GM18861 (cell line): ENCODE measurements around the gene LRPAP1.

Experiments
- ATAC-seq: cut with Tn5 transposase; IDR thresholded peaks from one replicate; pipeline ENCODE4 v1.9.1; 2021; ENCODE audit not compliant: unreplicated experiment

Gene LRPAP1

DNA sequence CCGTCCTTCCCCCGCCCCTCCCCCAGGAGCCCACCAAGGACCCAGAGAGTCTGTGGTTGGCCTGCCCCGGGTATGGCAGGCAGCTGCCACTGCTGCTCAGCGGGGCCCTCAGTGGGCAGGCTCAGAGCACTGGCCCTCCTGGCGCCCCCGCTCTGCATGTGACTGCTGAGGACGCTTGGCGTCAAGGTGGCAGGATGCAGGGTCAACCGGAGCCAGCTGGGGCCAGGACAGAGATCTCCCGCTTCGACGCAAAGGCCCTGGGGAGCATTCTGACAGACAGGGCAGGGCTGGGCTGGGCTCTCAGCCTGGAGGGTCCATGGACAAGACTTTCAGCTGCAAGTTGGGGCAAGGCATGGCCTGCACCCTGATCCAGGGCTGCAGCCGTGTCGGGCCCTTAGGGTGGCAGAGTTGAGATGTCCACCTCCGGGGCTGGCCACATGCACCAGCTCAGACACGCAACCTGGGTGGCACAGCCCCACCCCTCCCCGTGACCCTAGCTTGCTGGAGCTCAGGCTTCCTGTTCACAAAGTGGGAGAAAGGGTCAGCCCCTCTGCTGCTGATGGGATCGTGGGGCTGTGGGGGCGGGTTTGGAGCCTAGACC, 30.3 kb downstream of the LRPAP1 start:
- no peak for ATAC-seq

GRCh38 chr4:3501126-3501824, 30.9 kb downstream of the LRPAP1 start:
- no peak for ATAC-seq

- no peak for ATAC-seq
Measured at GRCh38 chr4:3500634-3501101, 31.6 kb downstream of the LRPAP1 start.

DNA sequence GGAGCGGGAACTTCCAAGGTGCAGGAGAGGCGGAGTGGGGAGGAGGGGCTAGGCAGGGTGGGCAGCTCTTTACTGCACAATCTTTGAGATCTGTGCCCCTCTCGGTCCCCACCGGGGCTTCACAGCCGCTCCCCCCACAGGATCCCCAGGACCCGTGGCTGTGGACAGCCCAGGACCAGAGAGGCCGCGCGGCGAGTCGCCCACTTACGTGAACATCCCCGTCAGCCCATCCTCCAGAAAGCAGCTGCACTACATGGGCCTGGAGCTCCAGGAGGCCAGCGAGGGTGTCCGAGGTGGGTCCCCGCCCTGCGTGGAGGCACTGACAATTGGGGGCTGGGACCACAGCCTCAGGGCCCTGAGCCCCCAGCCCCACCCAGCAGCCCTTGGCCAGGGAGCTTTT, 32.1 kb downstream of the LRPAP1 start:
- no peak for ATAC-seq

- ATAC-seq = no peak
Measured at GRCh38 chr4:3499710-3500109, 32.5 kb downstream of the LRPAP1 start.

GRCh38 chr4:3498901-3499510, 33.2 kb downstream of the LRPAP1 start:
- ATAC-seq = no peak

DNA sequence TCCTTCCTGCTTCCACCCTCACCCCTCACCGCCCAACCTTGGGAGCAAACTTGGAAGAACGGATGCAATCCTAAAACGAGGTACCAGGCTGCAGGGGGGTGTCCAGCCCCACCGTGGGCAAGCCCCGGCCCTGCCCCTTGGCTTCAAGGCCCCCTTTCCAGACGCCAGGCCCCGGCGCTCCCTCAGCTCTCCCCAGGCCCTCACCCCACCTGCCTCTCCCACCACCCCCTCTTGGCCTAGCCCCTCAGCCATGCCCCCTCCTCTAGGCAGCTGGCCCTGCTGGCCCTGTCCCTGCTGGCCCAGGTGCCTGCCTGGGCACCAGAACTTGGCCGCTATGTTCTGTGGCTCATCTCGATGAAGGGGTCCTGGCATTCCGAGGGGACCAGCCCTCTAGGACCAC, 33.8 kb downstream of the LRPAP1 start:
- no peak for ATAC-seq

GRCh38 chr4:3497523-3498389, 34.5 kb downstream of the LRPAP1 start:
- ATAC-seq = no peak

GRCh38 chr4:3497095-3497494, 35.1 kb downstream of the LRPAP1 start:
- ATAC-seq = no peak

GRCh38 chr4:3496021-3496420, 36.2 kb downstream of the LRPAP1 start:
- ATAC-seq = no peak

GRCh38 chr4:3495204-3495975, 36.8 kb downstream of the LRPAP1 start:
- ATAC-seq = no peak

- no peak for ATAC-seq
Measured at GRCh38 chr4:3494462-3494871, 37.8 kb downstream of the LRPAP1 start.

DNA sequence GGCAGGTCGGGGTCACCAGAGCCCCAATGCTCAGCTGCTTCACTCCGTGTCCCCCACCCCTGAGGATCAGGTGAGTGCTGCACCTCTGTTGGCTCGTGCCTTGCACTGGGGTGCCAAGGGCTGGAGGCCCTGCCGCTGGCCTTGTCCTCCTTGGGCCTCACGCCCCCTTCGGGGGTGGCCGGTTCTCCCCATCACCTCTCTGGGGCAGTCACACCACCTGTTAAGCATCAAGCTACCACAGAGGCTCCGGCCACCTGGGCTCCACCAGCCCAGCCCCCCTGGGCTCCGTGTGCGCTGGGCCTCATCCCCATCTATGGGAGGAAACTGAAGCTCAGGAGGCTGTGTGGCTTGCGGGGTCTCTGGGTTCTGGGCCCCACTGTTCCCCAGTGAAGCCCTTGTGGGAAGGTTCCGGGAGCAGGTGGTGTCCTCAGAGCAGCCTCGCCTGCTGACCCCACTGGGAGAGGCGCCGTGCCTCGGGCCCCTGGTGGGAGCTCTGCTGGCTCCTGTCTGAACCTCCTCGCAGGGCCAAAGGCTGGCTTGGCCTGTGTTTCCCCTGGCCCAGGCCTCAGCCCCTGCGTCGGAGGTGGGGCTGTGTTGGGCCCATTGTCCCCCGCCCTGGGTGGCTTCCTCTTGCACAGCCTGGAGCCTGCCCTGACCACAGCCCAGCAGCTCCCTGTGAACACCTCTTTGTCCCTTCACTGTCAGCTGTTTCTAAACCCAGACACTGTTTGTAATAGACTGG, 38.3 kb downstream of the LRPAP1 start:
- ATAC-seq = no peak

GRCh38 chr4:3492741-3493719, 39.2 kb downstream of the LRPAP1 start:
- ATAC-seq = no peak

DNA sequence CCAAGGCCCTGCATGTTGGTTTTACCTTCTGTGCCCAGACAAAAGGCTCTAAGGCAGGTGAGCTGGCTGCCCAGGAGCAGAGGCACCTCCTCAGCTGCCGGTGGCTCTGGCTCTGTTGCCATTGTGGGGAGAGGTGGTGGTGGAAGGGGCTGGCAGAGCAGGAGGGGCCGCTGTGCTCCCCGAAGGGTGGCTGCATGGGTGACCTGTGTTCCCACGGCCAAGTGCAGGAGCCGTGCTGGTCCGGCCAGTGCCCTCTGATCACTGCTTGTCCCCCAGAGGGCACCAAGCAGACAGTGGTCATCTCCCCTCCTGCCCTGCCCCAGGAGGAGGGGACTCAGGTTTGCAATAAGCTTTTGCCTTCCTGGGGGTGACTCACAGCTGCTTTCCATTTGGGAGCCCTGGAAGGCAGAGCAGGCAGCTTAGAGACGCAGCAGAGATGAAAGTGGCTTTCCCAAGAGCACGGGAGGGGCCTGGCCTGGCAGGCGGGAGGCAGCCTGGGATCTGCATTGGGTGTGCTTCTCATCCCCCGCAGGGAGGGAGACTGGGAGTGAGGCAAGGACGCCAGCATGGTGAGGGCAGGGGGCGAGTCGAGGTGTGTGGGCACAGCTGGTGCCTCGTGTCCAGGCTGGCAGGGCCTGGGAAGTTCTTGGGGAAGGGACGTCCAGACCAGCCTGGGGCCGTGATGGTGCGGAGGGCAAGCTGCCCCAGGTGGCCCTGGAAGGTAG, 40.4 kb downstream of the LRPAP1 start:
- ATAC-seq = no peak

DNA sequence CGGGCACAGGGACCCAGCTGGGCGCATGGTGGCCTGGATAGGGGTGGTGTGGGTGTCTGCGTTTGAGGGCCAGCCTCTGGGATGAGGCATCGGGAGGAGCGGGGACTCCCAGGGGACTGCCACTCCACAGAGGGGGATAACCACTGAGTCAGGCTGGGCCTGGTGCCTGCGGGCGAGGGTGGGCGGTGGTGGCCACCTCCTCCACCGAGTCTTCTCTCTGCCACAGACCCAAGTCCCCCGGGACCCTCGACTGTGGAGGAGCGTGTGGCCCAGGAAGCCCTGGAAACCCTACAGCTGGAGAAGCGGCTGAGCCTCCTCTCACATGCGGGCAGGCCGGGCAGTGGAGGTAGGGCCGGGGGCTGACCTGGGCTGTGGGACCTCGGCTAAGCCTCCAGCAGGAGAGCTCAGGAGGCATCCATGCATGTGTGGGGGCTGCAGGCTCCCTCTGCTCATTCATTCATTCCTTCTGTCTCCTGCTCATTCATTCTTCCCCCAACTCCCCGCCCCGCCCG, 42.7 kb downstream of the LRPAP1 start:
- ATAC-seq = no peak

DNA sequence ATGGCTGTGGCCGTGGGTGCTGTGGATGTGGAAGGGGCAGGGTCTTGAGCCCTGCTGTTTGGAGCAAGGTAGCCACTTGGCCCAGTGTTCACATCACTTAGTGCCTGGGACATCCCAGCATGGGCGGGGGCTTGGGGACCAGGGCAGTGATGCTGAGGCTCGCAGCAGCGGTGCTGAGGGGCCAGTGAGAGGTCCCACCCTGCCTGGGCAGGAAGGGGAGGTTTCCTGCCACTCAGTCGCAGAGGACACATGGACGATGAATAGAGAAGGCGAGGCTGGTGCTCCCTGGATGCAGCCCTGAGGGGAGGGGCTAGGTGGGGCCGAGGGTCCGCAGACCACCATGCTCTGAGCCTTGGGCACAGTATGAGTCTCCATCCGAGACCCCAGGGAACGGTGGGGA, 43.4 kb downstream of the LRPAP1 start:
- no peak for ATAC-seq

- ATAC-seq = no peak
Measured at GRCh38 chr4:3487861-3488260, 44.4 kb downstream of the LRPAP1 start.
